Fibroblast of lung (primary cell): Measurements from ENCODE around the gene IKZF3.

Source experiments
- EZH2 ChIP-seq: IDR thresholded peaks from 2 replicates; pipeline ENCODE4 v1.5.1; 2012; ENCODE audit warnings: low read length, control low read depth, mild to moderate bottlenecking; ENCODE audit errors: missing control alignments
- TF ChIP-seq, protein P1 (sequence below), 2 donors: IDR thresholded peaks in 1 of 2; conservative IDR thresholded peaks in 1 of 2; 1 replicate in 1 of 2; 2 replicates in 1 of 2; pipeline ENCODE4 v1.5.1; 2011 to 2012; ENCODE audit warnings: low read length in 2 of 2, control low read depth in 1 of 2, inconsistent platforms in 1 of 2, low read depth in 1 of 2, mild to moderate bottlenecking in 1 of 2

DNA sequence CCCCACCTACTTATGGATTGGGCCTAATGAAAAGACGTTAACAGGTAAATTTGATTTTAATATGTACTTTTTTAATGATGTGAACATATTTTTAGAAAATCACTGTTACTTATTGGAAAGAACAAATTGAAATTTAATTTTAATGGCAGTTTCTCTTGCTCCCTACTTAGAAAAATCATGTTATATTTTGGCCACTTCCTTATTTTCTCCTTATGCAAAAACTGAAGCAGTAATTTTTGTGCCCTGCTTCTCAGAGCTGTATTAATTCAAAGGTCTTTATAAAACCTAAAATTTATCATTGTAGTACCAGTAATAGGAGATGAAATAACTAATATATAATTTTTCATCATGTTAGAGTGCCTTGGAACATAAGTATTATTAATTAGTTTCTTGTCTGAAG is 6.7 kb upstream of the IKZF3 start:
- TF ChIP-seq, protein P1, sequence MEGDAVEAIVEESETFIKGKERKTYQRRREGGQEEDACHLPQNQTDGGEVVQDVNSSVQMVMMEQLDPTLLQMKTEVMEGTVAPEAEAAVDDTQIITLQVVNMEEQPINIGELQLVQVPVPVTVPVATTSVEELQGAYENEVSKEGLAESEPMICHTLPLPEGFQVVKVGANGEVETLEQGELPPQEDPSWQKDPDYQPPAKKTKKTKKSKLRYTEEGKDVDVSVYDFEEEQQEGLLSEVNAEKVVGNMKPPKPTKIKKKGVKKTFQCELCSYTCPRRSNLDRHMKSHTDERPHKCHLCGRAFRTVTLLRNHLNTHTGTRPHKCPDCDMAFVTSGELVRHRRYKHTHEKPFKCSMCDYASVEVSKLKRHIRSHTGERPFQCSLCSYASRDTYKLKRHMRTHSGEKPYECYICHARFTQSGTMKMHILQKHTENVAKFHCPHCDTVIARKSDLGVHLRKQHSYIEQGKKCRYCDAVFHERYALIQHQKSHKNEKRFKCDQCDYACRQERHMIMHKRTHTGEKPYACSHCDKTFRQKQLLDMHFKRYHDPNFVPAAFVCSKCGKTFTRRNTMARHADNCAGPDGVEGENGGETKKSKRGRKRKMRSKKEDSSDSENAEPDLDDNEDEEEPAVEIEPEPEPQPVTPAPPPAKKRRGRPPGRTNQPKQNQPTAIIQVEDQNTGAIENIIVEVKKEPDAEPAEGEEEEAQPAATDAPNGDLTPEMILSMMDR (conservative IDR thresholded peaks at IDR 0.05 in 1 of 2, IDR thresholded peaks at IDR 0.05 in 1 of 2; ENCODE audit: low read depth in 1 of 2, low read length in 2 of 2), result no peak
- no peak for TF ChIP-seq EZH2
